Stimulated activated CD8-positive, alpha-beta memory T cell treated with anti-CD3 and anti-CD28 coated beads, Interleukin-12 subunit alpha, Interleukin-12 subunit beta, amount 100 ng/mL, for 1 hour (primary cell): ENCODE results near the gene OR4F15.
"Not testable (repeated sequence)": the region's sequence is repeated elsewhere in the genome, so short reads cannot be mapped to it uniquely, and the experiment has no call there.

Source experiments
- DNase-seq: peaks from one replicate; pipeline ENCODE4 v3.0.0-alpha.2; 2020; ENCODE audit warnings: low read depth

The OR4F15 gene, protein sequence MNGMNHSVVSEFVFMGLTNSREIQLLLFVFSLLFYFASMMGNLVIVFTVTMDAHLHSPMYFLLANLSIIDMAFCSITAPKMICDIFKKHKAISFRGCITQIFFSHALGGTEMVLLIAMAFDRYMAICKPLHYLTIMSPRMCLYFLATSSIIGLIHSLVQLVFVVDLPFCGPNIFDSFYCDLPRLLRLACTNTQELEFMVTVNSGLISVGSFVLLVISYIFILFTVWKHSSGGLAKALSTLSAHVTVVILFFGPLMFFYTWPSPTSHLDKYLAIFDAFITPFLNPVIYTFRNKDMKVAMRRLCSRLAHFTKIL

DNA sequence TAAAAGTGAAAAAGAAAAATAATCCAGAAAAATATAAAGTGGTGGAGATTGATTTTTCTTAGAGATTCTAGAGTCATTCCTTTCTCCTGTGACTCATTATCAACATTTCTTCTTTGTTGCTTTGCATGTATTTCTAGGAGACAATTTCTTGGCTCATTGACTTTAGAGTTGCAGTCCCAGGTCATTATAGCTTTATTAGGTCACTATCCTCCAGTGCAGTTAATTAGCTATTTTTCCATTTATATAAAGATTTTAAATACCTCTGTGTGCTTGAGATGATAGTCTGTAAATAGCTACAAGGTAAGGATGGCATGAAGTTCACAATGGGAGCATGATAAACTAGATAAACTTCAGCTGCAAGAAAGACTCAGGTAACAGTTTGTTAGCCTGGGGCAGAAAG, at the start of gene OR4F15:
TSS of gene OR4F15 (plus strand) at position 301 of the 400 bp plus-strand sequence. CDS start 5,985 bp downstream, outside the sequence.
- no peak for DNase-seq

DNA sequence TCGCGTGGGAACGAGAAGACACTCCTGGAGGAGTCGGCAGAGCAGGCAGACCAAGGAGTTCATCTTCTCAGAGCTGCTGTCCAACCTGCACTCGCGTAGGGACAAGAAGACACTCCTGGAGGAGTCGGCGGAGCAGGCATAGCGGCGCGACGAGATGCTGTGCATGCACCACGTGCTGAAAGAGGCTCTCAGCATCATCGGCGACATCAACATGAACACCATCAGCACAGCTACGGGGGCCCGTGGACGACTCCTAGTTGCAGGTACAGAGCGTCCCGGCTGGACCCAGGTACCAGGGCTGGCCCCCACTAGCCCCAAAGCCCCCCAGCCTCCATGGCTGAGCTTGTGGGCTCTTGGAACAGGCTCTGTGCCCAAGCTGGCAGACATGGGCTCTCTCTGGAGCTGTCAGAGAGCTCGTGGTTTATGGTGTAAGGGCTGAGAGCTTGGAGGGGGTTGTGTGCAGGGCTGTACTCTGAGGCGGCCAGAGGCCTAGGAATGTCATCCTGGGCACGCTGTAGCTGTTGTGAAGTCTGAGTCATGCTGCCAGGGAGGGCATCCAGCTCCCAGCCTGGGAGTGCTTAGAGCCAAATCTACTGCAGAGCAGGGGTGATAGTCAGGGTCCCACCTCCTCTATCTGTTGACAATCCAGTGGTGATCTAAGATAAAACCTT, 47.2 kb upstream of the OR4F15 start:
- not testable (repeated sequence) for DNase-seq

DNA sequence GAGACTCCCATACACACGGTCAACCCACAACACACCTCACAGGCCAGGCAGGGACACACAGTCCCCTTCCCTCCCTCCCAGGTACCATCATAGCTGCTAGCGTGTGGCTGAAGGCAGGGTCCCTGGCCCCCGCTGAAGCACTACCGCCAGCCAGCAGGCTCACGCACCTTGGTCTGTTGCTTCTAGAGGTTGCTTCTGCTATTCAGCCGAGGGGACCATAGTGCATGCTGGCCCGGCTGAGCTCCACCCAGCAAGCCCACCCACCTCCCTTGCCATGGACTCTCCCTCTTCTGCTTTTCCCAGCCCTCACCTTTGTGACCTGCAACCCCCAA, 46.7 kb upstream of the OR4F15 start:
- not testable (repeated sequence) for DNase-seq

DNA sequence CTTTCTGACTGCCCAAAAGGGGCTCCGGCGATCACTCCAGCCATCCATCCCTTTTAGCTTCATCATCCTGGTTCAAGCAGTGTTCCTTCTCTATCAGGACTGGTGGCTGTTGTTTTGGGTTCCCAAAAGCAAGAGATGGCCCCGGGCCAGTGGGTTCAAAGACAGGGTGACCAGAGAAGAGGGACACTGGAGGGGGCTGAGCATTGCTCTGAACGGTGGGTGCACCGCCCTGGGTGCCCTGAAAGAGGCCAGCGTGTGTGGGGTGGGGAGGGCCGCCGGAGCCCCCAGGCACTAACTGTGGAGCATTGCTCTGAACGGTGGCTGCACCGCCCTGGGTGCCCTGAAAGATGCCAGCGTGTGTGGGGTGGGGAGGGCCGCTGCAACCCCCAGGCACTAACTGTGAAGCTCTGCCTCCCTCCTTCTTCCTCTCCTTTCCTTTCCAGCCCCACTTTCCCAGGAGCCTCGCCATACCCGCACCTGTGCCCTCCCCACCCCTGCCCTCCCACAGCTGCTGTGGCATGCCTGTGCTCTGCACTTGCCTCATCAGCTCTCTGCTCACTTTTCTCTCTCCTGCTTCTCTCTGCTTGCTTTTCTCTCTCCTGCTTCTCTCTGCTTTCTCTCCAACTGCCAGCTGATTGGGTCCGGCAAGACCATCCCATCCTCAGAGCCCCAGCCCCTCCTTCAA, 46.1 kb upstream of the OR4F15 start:
- DNase-seq: no peak

DNA sequence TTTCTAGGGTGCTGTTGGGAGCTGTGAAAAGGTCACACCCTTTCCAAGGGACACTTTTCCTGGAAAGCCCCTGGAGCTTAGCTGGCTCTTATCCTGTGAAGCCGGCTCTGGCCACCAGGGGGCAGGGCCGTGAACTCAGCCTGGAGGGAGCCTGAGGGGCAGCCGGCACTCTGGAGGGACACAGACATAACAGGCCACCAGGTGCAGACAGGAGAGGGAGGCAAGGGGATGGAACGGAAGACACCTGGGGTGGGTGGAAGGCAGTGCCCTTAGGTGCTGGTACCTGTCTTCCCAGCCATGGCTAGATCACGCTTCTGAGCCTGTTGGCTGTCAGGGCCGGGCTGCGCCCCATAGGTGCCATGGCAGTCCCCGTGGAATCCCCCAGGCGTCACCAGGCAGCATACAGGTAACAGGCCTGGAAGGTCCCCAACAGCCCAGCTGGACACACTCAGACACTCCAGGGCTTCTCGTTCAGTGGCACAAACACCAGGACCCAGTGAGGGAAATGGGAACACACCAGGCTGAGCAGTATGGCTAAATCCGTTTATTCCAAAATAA, 44.8 kb upstream of the OR4F15 start:
- not testable (repeated sequence) for DNase-seq

DNA sequence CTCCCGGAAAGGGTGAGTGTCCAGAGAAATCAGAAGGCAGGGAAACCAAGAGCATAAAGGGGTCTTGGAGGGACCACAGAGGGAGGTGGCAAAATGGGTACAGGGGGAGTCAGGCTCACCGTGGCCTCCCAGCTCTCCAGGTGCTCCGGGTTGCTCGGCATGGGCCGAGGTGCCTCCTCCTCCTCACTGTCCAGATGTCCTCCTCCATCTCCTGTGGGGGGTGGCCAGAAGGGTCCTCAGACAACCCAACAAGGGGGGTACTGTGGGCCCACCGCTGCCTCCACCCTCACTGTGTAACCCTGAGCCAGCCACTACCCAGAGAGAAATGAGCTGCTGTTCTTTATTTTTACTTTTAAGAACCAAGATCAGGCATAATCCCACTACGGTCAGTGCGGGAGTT, 39.1 kb upstream of the OR4F15 start:
- no peak for DNase-seq

DNA sequence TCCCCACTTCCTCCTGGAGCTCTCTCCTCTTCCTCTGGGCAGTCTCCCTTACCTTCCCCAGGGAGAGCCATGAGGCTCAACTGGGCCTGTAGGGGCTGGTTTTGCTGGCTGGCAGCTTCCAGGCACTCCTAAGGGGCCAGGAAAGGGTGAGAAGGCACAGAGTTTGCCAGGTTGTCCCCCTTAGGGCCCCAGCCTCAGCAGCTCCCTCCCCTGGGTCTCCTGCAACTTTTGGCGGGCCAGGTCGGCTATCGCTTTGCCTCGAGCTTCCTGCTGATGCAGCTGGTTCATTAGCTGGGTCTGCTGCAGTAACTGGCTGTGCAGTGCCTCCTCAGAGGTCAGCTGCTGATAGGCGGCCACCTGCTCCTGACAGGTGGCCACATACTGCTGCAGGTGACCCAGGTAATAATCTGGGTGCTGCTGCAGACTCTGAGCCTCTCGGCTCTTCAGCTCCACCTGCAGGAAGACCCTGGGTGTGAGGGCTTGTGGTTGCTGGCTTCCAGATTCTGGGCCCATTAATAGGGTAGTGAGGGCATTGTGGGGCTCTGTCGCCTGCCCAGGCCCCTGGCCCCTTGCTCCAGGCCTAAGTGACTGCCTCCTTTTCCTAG, 38.4 kb upstream of the OR4F15 start:
- DNase-seq: no peak

DNA sequence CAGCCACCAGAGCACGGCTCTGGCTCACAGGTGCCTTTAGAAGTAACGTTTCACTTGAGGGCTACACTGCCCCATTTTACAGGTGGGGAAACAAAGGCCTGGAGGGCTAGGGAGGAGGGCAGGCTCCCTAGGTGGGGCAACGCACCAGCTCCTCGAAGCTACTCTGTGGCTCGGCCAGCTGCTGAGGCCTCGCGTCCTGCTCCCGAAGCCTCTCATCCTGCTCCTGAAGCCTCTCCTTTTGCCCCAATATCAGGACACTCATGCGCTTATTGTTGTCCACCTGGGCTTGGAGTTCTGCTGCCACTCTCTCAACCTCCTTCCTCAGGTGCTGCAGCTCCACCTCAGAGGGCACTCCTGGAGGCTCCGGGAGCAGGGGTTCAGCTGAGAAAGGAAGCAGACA, 36.9 kb upstream of the OR4F15 start:
- no peak for DNase-seq

DNA sequence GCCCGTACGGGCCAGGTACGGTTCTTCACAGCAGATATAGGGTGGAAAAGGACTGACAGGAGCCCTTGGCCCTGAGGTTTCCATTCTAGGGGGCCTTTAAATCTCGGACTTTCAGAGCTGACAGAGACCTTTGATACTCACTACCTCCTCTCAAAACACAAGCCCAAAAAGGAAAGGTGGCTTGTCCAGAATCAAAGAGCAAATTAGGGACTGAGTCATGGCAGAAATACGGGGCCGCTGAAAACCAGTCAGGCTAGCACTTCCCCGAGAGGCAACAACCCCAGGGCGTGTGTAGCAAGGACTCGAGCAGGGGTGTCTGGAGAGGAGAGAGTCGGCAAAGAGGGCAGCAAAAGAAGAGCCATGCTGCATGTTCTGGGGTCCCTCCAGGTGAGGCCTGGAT, 33.4 kb upstream of the OR4F15 start:
- DNase-seq: not testable (repeated sequence)

DNA sequence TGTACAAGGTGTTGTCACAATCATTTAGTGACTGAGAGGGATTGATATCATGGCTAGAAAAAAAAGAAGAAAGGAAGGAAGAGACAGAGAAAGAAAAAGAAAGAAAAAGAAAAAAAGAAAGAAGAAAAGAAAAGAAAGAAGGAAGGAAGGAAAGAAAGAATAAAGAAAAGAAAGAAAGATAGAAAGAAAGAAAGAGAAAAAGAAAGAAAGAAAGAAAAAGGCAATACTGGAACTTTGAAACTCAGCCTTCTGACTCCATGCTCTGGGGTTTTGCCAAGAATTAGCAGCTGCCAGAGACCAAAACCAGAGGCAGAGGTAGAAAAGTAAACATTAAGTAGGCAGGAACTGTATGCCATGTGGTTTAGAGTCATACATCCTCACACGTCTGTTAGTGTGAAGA, 31.8 kb upstream of the OR4F15 start:
- not testable (repeated sequence) for DNase-seq

DNA sequence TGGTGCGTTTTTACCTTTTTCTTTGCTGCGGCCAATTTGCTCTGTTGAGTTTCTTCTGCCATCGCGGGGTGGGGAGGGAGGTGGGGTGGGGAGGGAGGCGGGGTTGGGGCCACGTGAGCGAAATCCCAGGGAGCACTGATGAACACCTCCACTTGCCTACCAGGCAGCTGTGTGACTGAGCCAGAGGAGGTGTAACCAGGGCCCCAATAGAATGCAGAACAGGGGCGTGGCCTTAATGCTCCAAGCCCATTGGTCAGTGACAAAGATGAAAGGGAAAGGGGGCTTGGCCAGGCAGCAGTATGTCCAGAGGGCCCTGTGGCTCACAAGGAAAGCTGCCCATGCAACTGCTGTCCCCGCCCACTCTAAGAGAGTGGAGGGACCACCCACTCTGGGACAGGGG, 30.1 kb upstream of the OR4F15 start:
- DNase-seq: no peak

DNA sequence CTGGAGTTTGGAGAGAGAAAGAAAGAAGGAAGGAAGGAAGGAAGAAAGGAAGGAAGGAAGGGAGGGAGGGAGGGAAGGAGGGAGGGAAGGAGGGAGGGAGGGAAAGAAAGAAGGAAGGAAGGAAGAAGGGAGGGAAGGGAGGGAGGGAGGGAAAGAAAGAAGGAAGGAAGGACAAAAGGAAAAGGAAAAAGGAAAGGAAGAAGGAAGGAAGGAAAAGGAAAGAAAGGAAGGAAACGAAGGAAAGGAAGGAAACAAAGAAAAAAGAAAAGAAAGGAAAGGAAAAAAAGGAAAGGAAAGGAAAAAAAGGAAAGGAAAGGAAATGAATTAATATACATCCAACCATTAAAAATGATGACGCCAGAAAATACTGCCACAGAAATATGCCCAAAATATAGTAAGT, 27.4 kb upstream of the OR4F15 start:
- DNase-seq: no peak

DNA sequence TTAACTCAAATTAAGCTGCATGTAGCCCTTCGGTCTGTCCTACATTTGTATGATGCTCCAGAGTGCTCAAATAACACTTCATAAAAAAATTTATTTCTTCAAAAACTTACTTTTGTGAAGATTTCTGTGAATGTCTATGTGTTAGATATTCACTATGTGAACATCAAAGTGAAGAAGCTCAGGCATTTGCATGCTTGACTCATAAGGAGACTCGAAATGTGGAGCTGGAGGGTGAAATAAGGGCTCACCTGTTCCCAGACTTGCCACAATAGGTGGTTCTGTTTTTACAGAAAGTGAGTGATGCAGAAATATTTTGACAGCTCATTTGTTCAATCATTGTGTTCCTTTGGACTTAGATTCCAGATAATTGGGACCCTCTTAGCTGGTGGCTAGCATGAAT, 25.6 kb upstream of the OR4F15 start:
- DNase-seq: not testable (repeated sequence)

DNA sequence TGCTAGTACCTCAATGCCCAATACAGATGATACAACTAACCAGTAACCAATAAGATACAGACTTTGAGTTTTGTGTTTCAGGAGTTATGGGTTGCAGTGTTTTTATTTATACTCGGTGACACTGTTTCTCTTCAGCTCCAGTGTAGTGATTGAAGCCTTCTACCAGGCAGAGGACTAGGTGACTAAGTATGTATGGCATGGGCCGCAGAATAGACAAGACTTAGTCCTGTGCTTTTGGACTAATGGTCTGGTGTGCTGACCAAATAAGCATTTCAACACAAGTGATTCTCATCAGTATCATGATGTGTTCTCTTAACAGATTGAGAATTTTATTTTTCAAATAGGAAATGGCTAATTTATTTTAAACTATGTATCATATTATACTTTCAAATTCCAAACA, 24.0 kb upstream of the OR4F15 start:
- not testable (repeated sequence) for DNase-seq

DNA sequence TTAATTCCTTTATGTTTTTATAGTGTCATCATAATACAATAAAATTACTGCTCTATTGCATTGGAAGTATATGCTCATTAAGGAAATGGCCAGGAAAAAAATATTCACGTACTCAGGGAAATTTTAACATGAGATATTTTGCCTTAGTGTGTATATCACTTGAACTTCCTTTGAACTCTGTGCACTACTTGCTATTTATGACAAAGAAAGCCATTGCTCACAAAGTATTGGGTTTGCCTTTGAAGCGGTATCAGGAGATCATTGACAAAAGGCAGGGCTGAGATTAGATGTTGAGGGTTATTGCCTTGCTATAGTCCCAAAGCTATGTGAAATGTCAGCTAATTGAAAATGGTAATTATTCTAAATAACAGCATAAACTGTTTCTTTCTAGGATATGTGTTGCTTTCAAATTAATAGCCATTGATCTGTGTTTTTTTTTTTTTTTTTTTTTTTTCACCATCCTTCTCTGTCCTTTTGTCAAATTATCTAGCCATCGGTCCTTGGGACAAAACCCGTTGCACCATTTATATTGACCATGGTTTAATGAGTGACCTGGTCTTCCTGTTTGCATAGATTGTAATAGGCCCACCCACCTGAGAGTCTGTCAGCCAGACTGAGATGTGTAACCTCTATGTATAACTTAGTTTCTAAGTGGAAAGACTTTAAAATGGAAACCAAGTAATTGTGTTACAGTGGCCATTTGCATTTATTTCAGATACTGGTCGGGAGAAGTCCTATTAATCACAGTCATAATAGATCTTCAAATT, 23.3 kb upstream of the OR4F15 start:
- DNase-seq: not testable (repeated sequence)

DNA sequence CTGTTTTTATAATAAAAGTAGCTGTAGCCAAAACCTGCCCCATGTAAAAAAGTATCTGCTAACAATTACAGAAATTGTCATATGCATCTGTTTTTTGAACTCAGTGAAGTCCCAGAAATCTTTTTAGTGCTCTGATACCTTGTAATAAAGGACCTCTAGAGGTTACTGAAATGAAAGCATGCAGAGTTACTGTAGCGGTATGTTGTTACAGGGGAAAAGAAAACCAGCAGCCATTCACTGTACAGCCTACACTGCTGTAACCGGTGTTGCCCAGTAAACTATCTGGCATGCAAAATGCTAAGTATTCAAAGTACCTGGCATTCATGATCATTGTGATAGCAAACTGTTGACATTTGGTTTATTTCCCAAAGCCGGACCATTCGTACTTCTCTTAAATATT, 21.3 kb upstream of the OR4F15 start:
- not testable (repeated sequence) for DNase-seq

DNA sequence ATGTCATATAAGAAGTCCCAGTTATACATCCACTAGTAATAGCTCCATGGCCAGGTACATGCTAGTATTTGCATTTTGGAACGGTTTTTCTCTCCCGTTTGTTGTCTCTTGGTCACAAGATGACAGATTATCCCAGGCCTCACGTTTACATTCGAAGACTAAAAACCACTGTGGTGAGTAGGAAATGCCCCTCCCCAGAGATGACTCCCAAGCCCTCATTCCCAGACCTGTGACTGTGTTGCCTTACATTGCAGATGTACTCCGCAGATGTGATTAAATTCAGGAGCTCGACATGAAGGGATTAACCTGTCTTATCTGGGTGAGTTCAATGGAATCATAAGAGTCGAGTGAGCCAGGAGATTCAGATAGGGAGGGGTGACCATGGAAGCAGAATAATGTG, 18.0 kb upstream of the OR4F15 start:
- DNase-seq: not testable (repeated sequence)

DNA sequence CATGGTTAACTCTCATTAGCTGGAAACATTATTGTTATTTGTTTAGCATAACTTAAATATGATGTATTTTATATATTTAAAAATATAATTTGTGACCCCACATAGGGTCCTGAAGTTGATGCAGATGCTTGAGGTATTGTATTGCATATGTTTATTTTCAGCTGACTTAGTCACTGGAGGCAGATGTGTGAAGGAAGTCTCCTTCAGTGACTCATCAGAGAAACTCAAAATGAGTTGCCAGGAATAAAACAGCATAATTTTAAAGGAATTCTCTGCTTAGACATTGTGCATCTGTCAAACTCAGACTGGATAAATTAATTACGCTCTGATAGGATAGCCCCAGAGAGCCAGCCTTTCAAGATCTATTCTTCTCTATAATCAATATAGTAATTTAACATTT, 16.5 kb upstream of the OR4F15 start:
- no peak for DNase-seq

DNA sequence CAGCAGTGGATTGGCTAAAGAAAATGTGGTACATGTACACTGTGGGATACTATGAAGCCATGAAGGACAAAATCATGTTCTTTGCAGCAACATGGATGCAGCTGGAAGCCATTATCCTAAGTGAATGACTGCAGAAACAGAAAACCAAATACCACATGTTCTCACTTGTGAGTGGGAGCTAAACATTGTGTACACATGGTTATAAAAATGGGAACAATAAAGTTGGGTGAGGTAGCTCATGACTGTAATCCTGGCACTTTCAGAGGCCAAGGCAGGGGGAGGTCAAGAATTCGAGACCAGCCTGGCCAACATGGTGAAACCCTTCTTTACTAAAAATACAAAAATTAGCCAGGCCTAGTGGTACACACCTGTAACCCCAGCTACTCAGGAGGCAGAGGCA, 12.3 kb upstream of the OR4F15 start:
- no peak for DNase-seq

DNA sequence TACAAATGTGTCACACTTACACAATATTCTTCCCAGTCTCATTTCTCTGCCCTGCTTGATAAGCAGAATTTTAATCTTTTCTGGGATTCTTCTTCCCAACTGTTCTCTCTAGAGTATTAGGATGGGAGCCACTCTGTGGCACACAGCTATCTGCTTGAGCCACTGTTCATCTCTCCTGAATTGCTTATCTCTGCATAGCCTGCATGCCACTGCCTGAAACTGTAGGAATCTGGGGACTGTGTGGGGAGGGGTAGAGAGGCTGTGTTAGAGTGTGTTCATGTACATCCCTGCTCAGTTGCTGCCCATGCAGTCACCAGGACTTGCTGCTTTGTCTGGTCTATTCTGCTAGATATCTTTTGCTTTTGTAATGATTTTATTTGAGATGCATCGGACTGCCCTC, 11.0 kb upstream of the OR4F15 start:
- DNase-seq: no peak

DNA sequence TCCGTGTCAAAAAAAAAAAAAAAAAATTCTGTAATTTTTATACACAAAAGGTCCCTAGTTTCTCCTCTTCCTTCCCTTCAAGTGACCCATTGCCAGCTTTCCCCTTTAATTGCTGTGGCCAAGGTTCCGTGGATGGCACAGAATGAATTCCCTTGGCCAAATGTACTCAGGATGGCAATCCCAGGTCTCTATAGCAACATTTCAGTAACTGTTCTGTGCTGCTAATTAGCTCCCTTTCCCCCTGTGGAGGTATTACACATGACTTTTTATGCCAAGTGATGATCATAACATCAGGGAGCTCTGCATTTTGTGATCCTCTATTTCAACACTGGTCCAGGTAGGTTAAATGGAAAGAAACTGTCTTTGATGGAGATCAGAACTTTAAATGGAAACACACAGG, 8.8 kb upstream of the OR4F15 start, which contains the start of gene OR4F6:
TSS of gene OR4F6 (plus strand) at position 301 of the 400 bp plus-strand sequence. CDS start 2,211 bp downstream, outside the sequence.
- DNase-seq: no peak

DNA sequence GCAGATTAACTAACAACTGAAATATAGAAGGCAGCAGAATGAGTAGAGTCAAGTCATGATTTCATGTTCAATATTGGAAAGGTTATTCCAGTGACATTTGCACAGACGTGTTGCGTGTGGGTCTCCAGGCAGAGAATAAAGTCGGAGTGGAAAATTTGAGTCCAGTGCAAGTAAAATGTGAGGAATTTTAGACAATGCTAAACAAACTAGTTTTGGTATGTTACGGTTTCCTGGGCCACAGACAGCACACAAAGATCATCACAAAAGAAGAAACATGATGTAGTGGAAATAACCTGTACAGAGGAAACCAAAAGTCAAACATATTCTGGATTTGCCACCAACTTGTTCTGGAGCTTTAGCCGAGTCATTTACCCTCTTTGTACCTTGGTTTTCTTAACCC, 8.3 kb upstream of the OR4F15 start:
- no peak for DNase-seq
